Bronchial epithelial cell (primary cell): Measurements from ENCODE around the gene UNC80. TPM values are rescaled to one million over a fixed set of nuclear protein-coding genes. Genes with fewer than 3 reads are reported as not detected.

ENCODE experiments used
- DNase-seq: peaks from one replicate; pipeline ENCODE4 v3.0.0-alpha.2; 2010; ENCODE audit warnings: low read depth
- FAIRE-seq: peaks from 2 replicates; lab custom pipeline; 2011; peaks lifted over from hg19 to GRCh38; lab: Jason Lieb, UNC
- H3K27me3 ChIP-seq: 2 replicates; pipeline ENCODE4 v1.5.1; 2011; ENCODE audit warnings: low read length; ENCODE audit not compliant: control insufficient read depth, insufficient read depth
- H3K36me3 ChIP-seq: 2 replicates; pipeline ENCODE4 v1.5.1; 2011; ENCODE audit warnings: low read length; ENCODE audit not compliant: control insufficient read depth, insufficient read depth
- H3K4me3 ChIP-seq: 2 replicates; pipeline ENCODE4 v1.5.1; 2011; ENCODE audit warnings: mild to moderate bottlenecking, low read depth, low read length, control low read depth
- CTCF ChIP-seq: IDR thresholded peaks from 2 replicates; pipeline ENCODE4 v1.5.1; 2011; ENCODE audit warnings: mild to moderate bottlenecking, moderate library complexity, low read length, control low read depth, inconsistent platforms; ENCODE audit not compliant: insufficient read depth, severe bottlenecking
- total RNA-seq: library from RNA; depleted of rRNA; stranded (reverse); fragments of >200 nt; gene quantifications from 2 replicates; pipeline ENCODE4 v1.2.1, GENCODE V29; 2014

UNC80 gene
- total RNA-seq, 1 donor from 2014 or later, result under 0.01 TPM

- FAIRE-seq (no peak), DNase-seq (peak; percentile 72)
- TF ChIP-seq CTCF, result no peak
- Histone ChIP-seq H3K27me3 (no peaks in the 10 kb centered on the region), H3K4me3 (no peak overlapping the region), H3K36me3 (no peaks in the 10 kb centered on the region)
Measured at GRCh38 chr2:209933499-209934483, 162.2 kb downstream of the UNC80 start.

- DNase-seq, result peak; percentile 22
- Histone ChIP-seq H3K36me3 (no peaks in the 10 kb centered on the region), H3K4me3 (no peak overlapping the region), H3K27me3 (no peaks in the 10 kb centered on the region)
- no peak for FAIRE-seq
- no peak for TF ChIP-seq CTCF
Measured at GRCh38 chr2:209936106-209936666, 164.6 kb downstream of the UNC80 start.

GRCh38 chr2:209937893-209938292 lies 166.3 kb downstream of the UNC80 start:
- H3K4me3 ChIP-seq, result no peak overlapping the region
- no peak for DNase-seq
- no peak for FAIRE-seq
- H3K36me3 ChIP-seq, result no peaks in the 10 kb centered on the region
- H3K27me3 ChIP-seq, result no peaks in the 10 kb centered on the region
- TF ChIP-seq CTCF, result no peak

GRCh38 chr2:209938906-209939305 lies 167.3 kb downstream of the UNC80 start:
- H3K36me3 ChIP-seq, result no peaks in the 10 kb centered on the region
- no peaks in the 10 kb centered on the region for H3K27me3 ChIP-seq
- FAIRE-seq (no peak), DNase-seq (peak; percentile 6)
- no peak for TF ChIP-seq CTCF
- no peak overlapping the region for H3K4me3 ChIP-seq

- Histone ChIP-seq H3K36me3 (no peaks in the 10 kb centered on the region), H3K27me3 (no peaks in the 10 kb centered on the region), H3K4me3 (no peak overlapping the region)
- FAIRE-seq (no peak), DNase-seq (no peak)
- no peak for TF ChIP-seq CTCF
Measured at GRCh38 chr2:209940936-209941335, 169.3 kb downstream of the UNC80 start.
